Measurements from ENCODE around the gene DMD. TPM values are rescaled to one million over a fixed set of nuclear protein-coding genes. Genes with fewer than 3 reads are reported as not detected.
"Not testable (repeated sequence)": the region's sequence is repeated elsewhere in the genome, so short reads cannot be mapped to it uniquely, and the experiment has no call there.

DMD gene
- total and polyA plus RNA-seq, 2 donors from 2014 or later: 4.2 to 17.9 TPM

DNA sequence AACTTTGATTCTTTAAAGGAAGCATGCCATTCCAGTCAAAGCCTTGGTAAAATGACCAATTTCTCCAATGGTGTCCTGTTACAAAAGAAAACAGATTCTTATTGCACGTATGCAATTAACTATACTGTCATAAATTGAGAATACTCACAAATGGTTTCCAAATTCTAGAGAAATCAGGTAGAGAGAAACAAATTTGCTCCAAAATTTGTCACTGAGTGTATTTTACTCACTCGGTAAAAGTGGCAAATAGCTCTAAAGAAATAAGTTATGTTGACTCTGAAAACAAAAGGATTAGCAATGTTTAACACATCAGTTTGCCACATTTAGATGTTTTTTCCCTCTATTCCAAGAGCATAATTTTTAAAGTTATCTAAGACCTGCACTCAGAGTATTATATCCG lies 133.1 kb downstream of the DMD start:
- Histone ChIP-seq H3K4me3 (ENCODE audit: low read length in 3 of 3) (no peak overlapping the region), H3K27ac (ENCODE audit: low read depth in 2 of 2, low read length in 2 of 2) (no peak overlapping the region), H3K9ac (ENCODE audit: low read length in 3 of 3) (no peak overlapping the region), H3K4me1 (ENCODE audit: control insufficient read depth in 2 of 3, insufficient read depth in 2 of 3, low read depth in 1 of 3, low read length in 3 of 3) (no peaks in the 10 kb centered on the region), H3K36me3 (ENCODE audit: control insufficient read depth in 2 of 3, insufficient read depth in 3 of 3, low read length in 3 of 3) (no peaks in the 10 kb centered on the region), H3K9me3 (ENCODE audit: control insufficient read depth in 2 of 3, insufficient read depth in 1 of 3, low read length in 3 of 3) (no peaks in the 10 kb centered on the region), H3K27me3 (ENCODE audit: control insufficient read depth, insufficient read depth, low read length) (no peaks in the 10 kb centered on the region)
- intact Hi-C loops (cut with DNase I): no loop called here
- FAIRE-seq: no peak
- TF ChIP-seq CTCF (IDR thresholded peaks at IDR 0.05; ENCODE audit: borderline replicate concordance, extremely low read depth, insufficient read depth): no peak
- DNase-seq: no peak

DNA sequence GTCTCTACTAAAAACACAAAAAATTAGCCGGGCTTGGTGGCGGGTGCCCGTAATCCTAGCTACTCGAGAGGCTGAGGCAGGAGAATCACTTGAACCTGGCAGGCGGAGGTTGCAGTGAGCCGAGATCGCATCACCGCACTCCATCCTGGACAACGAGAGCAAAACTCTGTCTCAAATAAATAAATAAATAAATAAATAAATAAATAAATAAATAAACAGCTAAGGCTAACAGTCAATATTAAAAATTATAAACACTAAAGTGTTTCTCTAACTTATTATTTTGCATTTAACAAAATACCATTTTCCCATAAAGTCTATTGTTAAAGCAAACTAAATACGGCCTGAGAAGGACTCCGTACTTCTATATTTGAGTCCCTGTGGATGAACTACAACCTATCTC lies 137.7 kb downstream of the DMD start:
- intact Hi-C loops (cut with DNase I); H3K4me3 ChIP-seq (ENCODE audit: low read length in 3 of 3); DNase-seq; FAIRE-seq; H3K4me1 ChIP-seq (ENCODE audit: control insufficient read depth in 2 of 3, insufficient read depth in 2 of 3, low read depth in 1 of 3, low read length in 3 of 3); H3K9me3 ChIP-seq (ENCODE audit: control insufficient read depth in 2 of 3, insufficient read depth in 1 of 3, low read length in 3 of 3); H3K27ac ChIP-seq (ENCODE audit: low read depth in 2 of 2, low read length in 2 of 2); H3K27me3 ChIP-seq (ENCODE audit: control insufficient read depth, insufficient read depth, low read length); H3K36me3 ChIP-seq (ENCODE audit: control insufficient read depth in 2 of 3, insufficient read depth in 3 of 3, low read length in 3 of 3); H3K9ac ChIP-seq (ENCODE audit: low read length in 3 of 3): not testable (repeated sequence)

DNA sequence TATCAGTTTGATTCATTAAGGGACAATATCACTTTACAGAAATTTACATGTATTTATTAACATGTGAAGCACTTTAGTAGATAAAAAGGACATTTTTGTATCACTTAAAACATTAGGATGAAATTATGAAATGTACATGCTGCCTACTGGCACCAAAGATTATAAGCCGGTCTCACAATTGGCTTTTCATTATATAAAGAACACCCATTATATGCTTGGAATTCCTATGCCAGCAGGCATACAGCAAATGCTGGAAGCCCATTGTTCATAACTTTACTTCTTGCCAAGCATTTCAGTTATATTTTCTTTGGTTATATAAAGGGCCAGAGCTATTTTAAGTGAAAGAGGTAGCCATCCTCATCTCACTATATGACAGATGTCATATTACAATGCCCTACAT lies 145.9 kb downstream of the DMD start:
- intact Hi-C loops (cut with DNase I): no loop called here
- H3K27ac ChIP-seq (ENCODE audit: low read depth in 2 of 2, low read length in 2 of 2): no peak overlapping the region
- H3K4me1 ChIP-seq (ENCODE audit: control insufficient read depth in 2 of 3, insufficient read depth in 2 of 3, low read depth in 1 of 3, low read length in 3 of 3): no peaks in the 10 kb centered on the region
- no peak for FAIRE-seq
- H3K27me3 ChIP-seq (ENCODE audit: control insufficient read depth, insufficient read depth, low read length): no peaks in the 10 kb centered on the region
- TF ChIP-seq CTCF (IDR thresholded peaks at IDR 0.05; ENCODE audit: borderline replicate concordance, extremely low read depth, insufficient read depth): no peak
- no peak for DNase-seq
- no peaks in the 10 kb centered on the region for H3K9me3 ChIP-seq (ENCODE audit: control insufficient read depth in 2 of 3, insufficient read depth in 1 of 3, low read length in 3 of 3)
- no peak overlapping the region for H3K9ac ChIP-seq (ENCODE audit: low read length in 3 of 3)
- no peaks in the 10 kb centered on the region for H3K36me3 ChIP-seq (ENCODE audit: control insufficient read depth in 2 of 3, insufficient read depth in 3 of 3, low read length in 3 of 3)
- no peak overlapping the region for H3K4me3 ChIP-seq (ENCODE audit: low read length in 3 of 3)

GRCh38 chrX:33062041-33062440 lies 149.3 kb downstream of the DMD start:
- DNase-seq: no peak
- Histone ChIP-seq H3K9ac (ENCODE audit: low read length in 3 of 3) (no peak overlapping the region), H3K27ac (ENCODE audit: low read depth in 2 of 2, low read length in 2 of 2) (no peak overlapping the region), H3K36me3 (ENCODE audit: control insufficient read depth in 2 of 3, insufficient read depth in 3 of 3, low read length in 3 of 3) (no peaks in the 10 kb centered on the region), H3K27me3 (ENCODE audit: control insufficient read depth, insufficient read depth, low read length) (no peaks in the 10 kb centered on the region), H3K9me3 (ENCODE audit: control insufficient read depth in 2 of 3, insufficient read depth in 1 of 3, low read length in 3 of 3) (no peaks in the 10 kb centered on the region), H3K4me3 (ENCODE audit: low read length in 3 of 3) (no peak overlapping the region), H3K4me1 (ENCODE audit: control insufficient read depth in 2 of 3, insufficient read depth in 2 of 3, low read depth in 1 of 3, low read length in 3 of 3) (no peaks in the 10 kb centered on the region)
- no peak for FAIRE-seq
- TF ChIP-seq CTCF (IDR thresholded peaks at IDR 0.05; ENCODE audit: borderline replicate concordance, extremely low read depth, insufficient read depth): no peak
- intact Hi-C loops (cut with DNase I): no loop called here

Measured in kidney (tissue), 14 donors.